Right atrium auricular region (tissue), 2 donors: ENCODE data around the gene SEPTIN1. TPM values are rescaled to one million over a fixed set of nuclear protein-coding genes. Genes with fewer than 3 reads are reported as not detected.

ENCODE experiments used
- DNase-seq: peaks from one replicate; pipeline ENCODE4 v3.0.0-alpha.2; 2019; ENCODE audit warnings: low spot score
- H3K27ac ChIP-seq, 2 donors: fragments of 200-600 bp; sonication (generic); 1 replicate in 1 of 2; 2 replicates in 1 of 2; pipeline ENCODE4 v1.5.1; 2016 to 2019
- H3K27me3 ChIP-seq, 2 donors: fragments of 200-600 bp; sonication (generic); one replicate each; pipeline versions ENCODE4 v1.5.1 to v1.6.0; 2017 to 2019
- H3K36me3 ChIP-seq: fragments of 200-600 bp; sonication (generic); one replicate; pipeline ENCODE4 v1.5.1; 2016
- H3K4me1 ChIP-seq, 2 donors: fragments of 200-600 bp; sonication (generic); one replicate each; pipeline versions ENCODE4 v1.5.1 to v1.6.0; 2017 to 2019
- H3K4me3 ChIP-seq, 2 donors: fragments of 200-600 bp; sonication (generic); 1 replicate in 1 of 2; 2 replicates in 1 of 2; pipeline ENCODE4 v1.5.1; 2017 to 2019; ENCODE audit warnings: mild to moderate bottlenecking in 1 of 2, moderate library complexity in 1 of 2
- H3K9me3 ChIP-seq, 2 donors: fragments of 200-600 bp; sonication (generic); one replicate each; pipeline ENCODE4 v1.5.1; 2019
- total RNA-seq, 2 donors: library from RNA; depleted of rRNA; stranded (reverse); fragments of >200 nt; gene quantifications; one replicate each; pipeline ENCODE4 v1.1.0, GENCODE V29; 2016
- TF ChIP-seq, protein P1 (sequence below), 2 donors: fragments of 200-600 bp; sonication (generic); IDR thresholded peaks; one replicate each; pipeline ENCODE4 v1.5.1; 2019; ENCODE audit warnings: antibody characterized with exemption in 2 of 2

Gene SEPTIN1
- total RNA-seq, 2 donors from 2014 or later: 0.35 TPM; not detected in 1

DNA sequence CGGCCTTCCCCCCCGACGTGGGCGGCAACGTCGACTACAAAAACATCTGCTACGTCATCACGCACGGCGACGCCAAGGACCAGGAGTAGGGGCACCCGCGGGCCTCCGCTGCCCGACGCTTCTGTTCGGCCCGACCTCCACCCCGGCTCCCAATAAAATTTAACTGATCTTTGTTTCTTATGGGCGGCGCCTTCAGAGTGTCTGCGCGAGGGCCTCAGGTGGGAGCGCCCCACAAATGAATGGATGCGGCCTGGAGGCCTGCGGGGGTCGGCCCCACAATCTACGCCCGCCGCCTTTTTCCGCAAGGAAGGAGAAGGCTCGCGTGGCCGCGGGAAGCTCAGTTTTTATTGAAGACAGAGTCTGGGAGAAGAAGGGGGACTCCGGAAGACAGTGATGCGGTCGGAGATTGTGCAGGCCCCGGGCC, 4.5 kb downstream of the SEPTIN1 start:
- TF ChIP-seq, protein P1, sequence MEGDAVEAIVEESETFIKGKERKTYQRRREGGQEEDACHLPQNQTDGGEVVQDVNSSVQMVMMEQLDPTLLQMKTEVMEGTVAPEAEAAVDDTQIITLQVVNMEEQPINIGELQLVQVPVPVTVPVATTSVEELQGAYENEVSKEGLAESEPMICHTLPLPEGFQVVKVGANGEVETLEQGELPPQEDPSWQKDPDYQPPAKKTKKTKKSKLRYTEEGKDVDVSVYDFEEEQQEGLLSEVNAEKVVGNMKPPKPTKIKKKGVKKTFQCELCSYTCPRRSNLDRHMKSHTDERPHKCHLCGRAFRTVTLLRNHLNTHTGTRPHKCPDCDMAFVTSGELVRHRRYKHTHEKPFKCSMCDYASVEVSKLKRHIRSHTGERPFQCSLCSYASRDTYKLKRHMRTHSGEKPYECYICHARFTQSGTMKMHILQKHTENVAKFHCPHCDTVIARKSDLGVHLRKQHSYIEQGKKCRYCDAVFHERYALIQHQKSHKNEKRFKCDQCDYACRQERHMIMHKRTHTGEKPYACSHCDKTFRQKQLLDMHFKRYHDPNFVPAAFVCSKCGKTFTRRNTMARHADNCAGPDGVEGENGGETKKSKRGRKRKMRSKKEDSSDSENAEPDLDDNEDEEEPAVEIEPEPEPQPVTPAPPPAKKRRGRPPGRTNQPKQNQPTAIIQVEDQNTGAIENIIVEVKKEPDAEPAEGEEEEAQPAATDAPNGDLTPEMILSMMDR (IDR thresholded peaks at IDR 0.05): no peak
- peaks cover 0 to 15% of the 10 kb centered on the region in 2 donors for H3K4me1 ChIP-seq
- peak; percentile 95 for DNase-seq
- no peaks in the 10 kb centered on the region for H3K27me3 ChIP-seq
- peak overlapping the region; percentile 63 to 67 for H3K4me3 ChIP-seq
- H3K9me3 ChIP-seq: no peaks in the 10 kb centered on the region
- no peaks in the 10 kb centered on the region for H3K36me3 ChIP-seq
- H3K27ac ChIP-seq: peak overlapping the region; percentile 98 to 100

DNA sequence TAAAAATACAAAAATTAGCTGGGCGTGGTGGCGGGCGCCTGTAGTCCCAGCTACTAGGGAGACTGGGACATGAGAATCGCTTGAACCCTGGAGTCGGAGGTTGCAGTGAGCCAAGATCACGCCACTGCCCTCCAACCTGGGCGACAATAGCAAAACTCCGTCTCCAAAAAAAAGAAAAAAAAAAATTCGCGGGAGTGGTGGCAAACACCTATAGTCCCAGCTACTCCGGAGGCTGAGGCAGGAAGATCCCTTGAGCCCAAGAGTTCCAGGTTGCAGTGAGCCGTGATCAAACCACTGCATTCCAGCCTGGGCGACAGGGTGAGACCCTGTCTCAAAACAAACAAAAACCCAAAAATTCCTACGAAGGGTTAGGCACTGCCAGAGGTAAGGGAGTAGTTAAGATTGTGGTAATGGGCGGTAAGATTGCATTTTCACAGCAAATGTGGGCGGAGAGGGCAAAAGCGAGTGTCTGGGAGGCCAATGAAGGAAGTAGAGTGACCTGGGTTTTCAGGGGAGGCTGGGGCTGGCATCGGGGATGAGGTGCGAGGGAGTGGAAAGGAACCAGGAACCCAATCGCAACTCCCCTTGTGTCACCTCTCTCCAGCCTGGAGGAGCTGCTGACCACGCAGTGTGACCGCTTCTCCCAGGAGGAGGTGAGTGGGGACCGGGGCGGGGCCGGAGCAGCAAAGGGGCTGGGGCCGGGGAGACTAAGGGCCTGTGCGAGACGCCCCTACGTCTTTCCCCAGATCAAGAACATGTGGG, 5.1 kb downstream of the SEPTIN1 start:
- peak overlapping the region; percentile 98 to 100 for H3K27ac ChIP-seq
- DNase-seq: no peak
- H3K4me1 ChIP-seq: peaks cover 0 to 19% of the 10 kb centered on the region in 2 donors
- peak overlapping the region; percentile 63 to 67 for H3K4me3 ChIP-seq
- TF ChIP-seq, protein P1 (IDR thresholded peaks at IDR 0.05): no peak
- no peaks in the 10 kb centered on the region for H3K36me3 ChIP-seq
- H3K27me3 ChIP-seq: no peaks in the 10 kb centered on the region
- no peaks in the 10 kb centered on the region for H3K9me3 ChIP-seq

DNA sequence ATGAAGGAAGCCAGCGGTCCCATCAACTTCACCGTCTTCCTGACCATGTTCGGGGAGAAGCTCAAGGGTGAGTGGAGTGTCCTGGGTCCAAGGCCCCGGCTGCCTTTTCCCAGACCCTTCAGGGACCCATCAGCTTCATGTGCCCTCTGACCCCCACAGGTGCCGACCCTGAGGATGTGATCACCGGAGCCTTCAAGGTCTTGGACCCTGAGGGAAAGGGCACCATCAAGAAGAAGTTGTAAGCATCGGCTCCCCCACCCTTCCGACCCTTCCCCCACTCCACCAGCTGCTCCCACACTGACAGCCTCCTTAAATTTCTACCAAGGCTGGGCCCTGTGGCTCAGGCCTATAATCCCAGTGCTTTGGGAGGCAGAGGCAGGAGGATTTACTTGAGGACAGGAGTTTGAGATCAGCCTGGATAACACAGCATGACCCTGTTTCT, 5.9 kb downstream of the SEPTIN1 start:
- H3K36me3 ChIP-seq: no peaks in the 10 kb centered on the region
- no peaks in the 10 kb centered on the region for H3K9me3 ChIP-seq
- H3K4me1 ChIP-seq: peaks cover 0 to 26% of the 10 kb centered on the region in 2 donors
- no peak overlapping the region for H3K4me3 ChIP-seq
- DNase-seq: no peak
- H3K27ac ChIP-seq: peak overlapping the region in 1 of 2 donors; percentile 100
- TF ChIP-seq, protein P1 (IDR thresholded peaks at IDR 0.05): no peak
- no peaks in the 10 kb centered on the region for H3K27me3 ChIP-seq

DNA sequence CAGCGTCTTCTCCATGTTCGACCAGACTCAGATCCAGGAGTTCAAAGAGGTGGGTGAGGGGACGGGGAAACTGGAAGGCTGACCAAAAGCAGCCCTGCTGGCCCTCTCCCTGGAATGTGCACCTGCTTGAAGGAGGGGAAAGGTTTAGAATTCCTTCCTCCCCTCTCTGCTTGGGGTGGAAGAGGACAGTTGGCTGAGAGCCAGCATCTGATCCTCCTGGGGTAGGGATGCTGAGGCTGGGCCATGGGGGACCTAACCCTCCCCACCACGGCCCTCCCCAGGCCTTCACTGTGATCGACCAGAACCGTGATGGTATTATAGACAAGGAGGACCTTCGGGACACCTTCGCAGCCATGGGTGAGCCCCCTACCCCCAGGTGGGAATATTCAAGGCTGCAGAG, 6.5 kb downstream of the SEPTIN1 start:
- Histone ChIP-seq H3K27me3 (no peaks in the 10 kb centered on the region), H3K27ac (no peak overlapping the region), H3K4me1 (peaks cover 0 to 31% of the 10 kb centered on the region in 2 donors), H3K36me3 (no peaks in the 10 kb centered on the region), H3K4me3 (no peak overlapping the region), H3K9me3 (no peaks in the 10 kb centered on the region)
- TF ChIP-seq, protein P1 (IDR thresholded peaks at IDR 0.05): no peak
- DNase-seq: no peak

DNA sequence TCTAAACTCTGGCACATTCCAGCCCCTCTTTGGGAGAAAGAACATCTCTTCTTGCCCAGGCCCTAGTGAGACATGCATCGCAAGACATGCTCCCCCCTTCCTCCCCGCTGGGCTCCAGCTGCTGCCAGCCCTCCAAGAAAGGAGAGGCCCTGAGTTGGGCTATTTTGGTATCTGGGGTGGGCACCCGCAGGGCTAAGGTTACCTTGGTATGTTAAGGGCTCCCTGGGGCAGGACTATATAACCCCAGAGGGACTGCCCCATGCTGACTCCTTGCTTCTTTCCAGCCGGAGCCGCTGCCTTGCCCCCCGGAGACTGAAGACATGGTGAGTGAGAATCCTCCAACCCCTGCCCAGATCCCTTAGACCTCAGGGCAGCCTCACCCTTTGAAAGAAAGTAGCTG, 7.8 kb downstream of the SEPTIN1 start, which contains the start of gene MYL11:
Gene MYL11, plus strand, starts transcription at position 265 of the 400 bp plus-strand sequence. Its CDS starts 56 bp downstream, at position 321.
- DNase-seq: no peak
- Histone ChIP-seq H3K4me3 (no peak within 1 kb of the TSS), H3K4me1 (peaks cover 0 to 31% of the 10 kb centered on the region in 2 donors), H3K27me3 (no peaks in the 10 kb centered on the region), H3K9me3 (no peaks in the 10 kb centered on the region), H3K36me3 (no peaks in the 10 kb centered on the region), H3K27ac (no peak within 1 kb of the TSS)
- TF ChIP-seq, protein P1 (IDR thresholded peaks at IDR 0.05): no peak
